ENCODE results near the gene TMEM271.
"Not testable (repeated sequence)": the region's sequence is repeated elsewhere in the genome, so short reads cannot be mapped to it uniquely, and the experiment has no call there.

The TMEM271 gene

DNA sequence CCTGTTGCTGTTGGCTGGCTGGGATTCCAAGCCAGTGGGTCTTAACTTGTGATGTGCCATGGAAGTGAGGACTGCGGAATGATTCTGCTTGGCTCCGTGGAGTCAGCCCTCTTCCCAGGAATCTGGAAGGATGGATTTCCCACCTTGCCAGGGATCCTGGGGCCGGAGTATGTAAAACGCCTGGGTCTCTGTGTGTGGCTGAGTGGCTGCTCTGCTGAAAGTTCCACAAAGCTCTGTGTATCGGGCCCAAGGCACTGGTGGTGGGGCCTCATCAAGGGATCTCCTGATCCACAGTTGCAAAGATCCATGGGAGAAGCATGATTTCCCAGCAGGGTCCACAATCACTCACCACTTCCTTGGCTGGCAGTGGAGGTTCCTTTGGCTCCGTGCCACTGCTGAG is 24.1 kb upstream of the TMEM271 start:
- Mint-ChIP-seq H3K27ac (no peak overlapping the region), H3K36me3 (ENCODE audit: low read depth) (no peaks in the 10 kb centered on the region), H3K9me3 (peaks cover 16% of the 10 kb centered on the region), H3K27me3 (ENCODE audit: low read depth) (no peaks in the 10 kb centered on the region), H3K4me1 (ENCODE audit: low read depth) (peaks cover 6% of the 10 kb centered on the region), H3K4me3 (no peak overlapping the region)
- DNase-seq (ENCODE audit: low spot score) = no peak

DNA sequence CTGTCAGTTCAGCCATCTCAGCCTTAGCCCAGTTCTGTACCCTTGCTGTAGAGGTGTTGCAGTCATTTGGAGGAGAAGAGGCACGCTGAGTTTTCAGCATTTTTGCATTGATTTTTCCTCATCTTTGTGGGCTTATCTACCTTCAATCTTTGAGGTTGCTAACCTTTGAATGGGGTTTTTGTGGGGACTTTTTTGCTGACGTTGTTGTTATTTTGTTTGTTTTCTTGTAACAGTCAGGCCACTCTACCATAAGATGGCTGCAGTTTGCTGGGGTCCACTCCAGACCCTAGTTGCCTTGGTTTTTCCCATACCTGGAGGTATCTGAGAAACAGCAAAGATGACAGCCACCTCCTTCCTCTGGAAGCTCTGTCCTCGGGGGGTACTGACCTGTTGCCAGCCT is 22.8 kb upstream of the TMEM271 start:
- peaks cover 2% of the 10 kb centered on the region for H3K36me3 Mint-ChIP-seq (ENCODE audit: low read depth)
- peaks cover 7% of the 10 kb centered on the region for H3K4me1 Mint-ChIP-seq (ENCODE audit: low read depth)
- no peak overlapping the region for H3K27ac Mint-ChIP-seq
- DNase-seq (ENCODE audit: low spot score) = no peak
- no peaks in the 10 kb centered on the region for H3K27me3 Mint-ChIP-seq (ENCODE audit: low read depth)
- no peak overlapping the region for H3K4me3 Mint-ChIP-seq
- H3K9me3 Mint-ChIP-seq = peaks cover 27% of the 10 kb centered on the region

DNA sequence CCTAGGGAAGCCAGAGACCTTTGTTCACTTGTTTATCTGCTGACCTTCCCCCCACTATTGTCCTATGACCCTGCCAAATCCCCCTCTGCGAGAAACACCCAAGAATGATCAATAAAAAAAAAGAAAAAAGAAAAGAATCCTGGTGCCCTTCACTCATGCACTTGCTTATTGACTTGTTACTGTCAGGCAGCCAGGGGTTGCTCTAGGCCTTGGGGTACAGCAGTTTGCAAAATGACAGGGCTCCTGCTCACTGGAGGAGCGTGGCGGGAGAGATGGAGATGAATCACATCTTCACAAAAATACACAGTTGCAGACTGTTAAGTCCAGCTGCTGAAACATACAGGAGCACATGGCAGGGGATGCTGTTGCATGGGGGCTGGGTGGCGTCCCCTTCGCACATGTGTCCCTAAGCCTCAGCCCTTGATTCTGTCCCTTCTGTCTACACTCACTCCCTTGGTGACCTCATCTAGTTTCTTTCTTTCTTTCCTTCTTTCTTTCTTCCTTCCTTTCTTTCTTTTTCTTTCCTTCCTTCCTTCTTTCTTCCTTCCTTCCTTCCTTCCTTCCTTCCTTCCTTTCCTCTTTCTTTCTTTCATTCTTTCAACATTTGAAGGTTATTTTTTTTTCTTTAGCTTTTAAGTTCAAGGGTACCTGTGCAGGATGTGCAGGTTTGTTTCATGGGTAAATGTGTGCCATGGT is 16.9 kb upstream of the TMEM271 start:
- no peak overlapping the region for H3K27ac Mint-ChIP-seq
- H3K4me1 Mint-ChIP-seq (ENCODE audit: low read depth) = peaks cover 4% of the 10 kb centered on the region
- H3K27me3 Mint-ChIP-seq (ENCODE audit: low read depth) = no peaks in the 10 kb centered on the region
- H3K36me3 Mint-ChIP-seq (ENCODE audit: low read depth) = peaks cover 2% of the 10 kb centered on the region
- no peak for DNase-seq (ENCODE audit: low spot score)
- H3K9me3 Mint-ChIP-seq = peaks cover 33% of the 10 kb centered on the region
- H3K4me3 Mint-ChIP-seq = no peak overlapping the region

DNA sequence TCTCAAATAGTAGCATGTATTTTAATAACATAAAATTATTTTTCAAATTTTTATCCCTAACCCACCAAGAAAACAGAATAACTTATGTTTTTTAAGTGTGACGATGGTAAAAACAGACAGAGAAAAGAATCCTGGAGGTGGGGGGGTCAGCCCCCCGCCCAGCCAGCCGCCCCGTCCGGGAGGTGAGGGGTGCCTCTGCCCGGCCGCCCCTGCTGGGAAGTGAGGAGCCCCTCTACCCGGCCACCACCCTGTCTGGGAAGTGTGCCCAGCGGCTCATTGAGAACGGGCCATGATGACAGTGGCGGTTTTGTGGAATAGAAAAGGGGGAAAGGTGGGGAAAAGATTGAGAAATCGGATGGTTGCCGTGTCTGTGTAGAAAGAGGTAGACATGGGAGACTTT is 16.1 kb upstream of the TMEM271 start:
- H3K27me3 Mint-ChIP-seq (ENCODE audit: low read depth); H3K4me1 Mint-ChIP-seq (ENCODE audit: low read depth): not testable (repeated sequence)

DNA sequence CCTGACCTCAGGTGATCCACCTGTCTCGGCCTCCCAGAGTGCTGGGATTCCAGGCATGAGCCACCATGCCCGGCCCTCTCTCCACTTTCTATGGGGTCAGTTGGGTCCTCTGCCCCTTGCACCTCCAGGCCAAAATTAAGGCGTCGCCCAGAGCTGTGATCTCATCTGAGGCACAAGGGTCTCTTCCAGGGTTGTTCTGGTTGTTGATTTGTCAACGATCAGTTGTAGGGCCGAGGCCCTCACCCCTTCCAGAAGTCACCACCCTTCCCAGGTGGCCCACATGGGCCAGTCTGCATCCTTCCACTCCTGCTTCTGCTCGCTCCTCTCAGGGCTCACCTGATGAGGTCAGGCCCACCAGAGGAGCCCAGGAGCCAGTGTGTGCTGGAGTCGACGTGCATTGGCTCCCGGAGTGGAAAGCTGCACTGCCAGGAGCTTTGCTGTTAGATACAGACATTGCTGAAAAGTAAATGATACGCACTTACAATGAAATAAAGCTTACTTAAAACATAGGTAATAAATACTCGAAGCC is 14.3 kb upstream of the TMEM271 start:
- H3K4me3 Mint-ChIP-seq = no peak overlapping the region
- no peak overlapping the region for H3K27ac Mint-ChIP-seq
- peaks cover 2% of the 10 kb centered on the region for H3K36me3 Mint-ChIP-seq (ENCODE audit: low read depth)
- peaks cover 4% of the 10 kb centered on the region for H3K4me1 Mint-ChIP-seq (ENCODE audit: low read depth)
- no peak for DNase-seq (ENCODE audit: low spot score)
- no peaks in the 10 kb centered on the region for H3K27me3 Mint-ChIP-seq (ENCODE audit: low read depth)
- peaks cover 34% of the 10 kb centered on the region for H3K9me3 Mint-ChIP-seq

More for the DNA sequence above, 16.1 kb upstream of the TMEM271 start:
- H3K9me3 Mint-ChIP-seq = peaks cover 33% of the 10 kb centered on the region
- not testable (repeated sequence) for DNase-seq (ENCODE audit: low spot score); H3K27ac Mint-ChIP-seq; H3K36me3 Mint-ChIP-seq (ENCODE audit: low read depth); H3K4me3 Mint-ChIP-seq

DNA sequence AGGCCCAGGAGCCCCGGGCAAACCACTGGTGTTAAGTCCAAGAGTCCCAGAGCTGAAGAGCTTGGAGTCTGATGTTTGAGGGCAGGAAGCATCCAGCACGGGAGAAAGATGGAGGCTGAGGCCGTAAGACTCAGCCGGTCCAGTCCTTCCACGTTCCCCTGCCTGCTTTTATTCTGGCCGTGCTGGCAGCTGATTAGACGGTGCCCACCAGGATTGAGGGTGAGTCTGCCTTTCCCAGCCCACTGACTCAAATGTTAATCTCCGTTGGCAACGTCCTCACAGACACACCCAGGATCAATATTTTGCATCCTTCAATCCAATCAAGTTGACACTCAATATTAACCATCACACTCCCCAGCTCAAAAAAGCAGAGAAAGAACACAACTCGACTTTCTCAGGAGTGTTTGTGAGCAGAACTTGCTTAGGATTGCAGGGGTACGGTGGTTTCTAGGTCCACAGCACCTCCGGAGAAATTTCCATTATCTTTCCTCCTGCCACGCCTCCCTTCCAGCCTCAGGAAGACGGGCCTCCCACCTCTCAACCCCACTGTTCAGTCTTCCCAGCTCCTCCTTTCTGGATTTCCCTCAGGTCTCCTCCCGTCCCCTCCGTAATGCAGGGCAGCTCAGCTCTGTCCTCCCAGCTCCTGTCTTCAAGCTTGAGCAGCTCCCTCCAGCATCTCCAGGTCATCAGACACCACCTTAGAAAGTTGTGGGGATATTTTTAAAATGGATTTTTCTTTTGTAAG is 13.3 kb upstream of the TMEM271 start:
- no peak overlapping the region for H3K27ac Mint-ChIP-seq
- no peaks in the 10 kb centered on the region for H3K27me3 Mint-ChIP-seq (ENCODE audit: low read depth)
- no peak overlapping the region for H3K4me3 Mint-ChIP-seq
- DNase-seq (ENCODE audit: low spot score) = no peak
- peaks cover 3% of the 10 kb centered on the region for H3K4me1 Mint-ChIP-seq (ENCODE audit: low read depth)
- H3K9me3 Mint-ChIP-seq = peaks cover 26% of the 10 kb centered on the region
- H3K36me3 Mint-ChIP-seq (ENCODE audit: low read depth) = peaks cover 2% of the 10 kb centered on the region

DNA sequence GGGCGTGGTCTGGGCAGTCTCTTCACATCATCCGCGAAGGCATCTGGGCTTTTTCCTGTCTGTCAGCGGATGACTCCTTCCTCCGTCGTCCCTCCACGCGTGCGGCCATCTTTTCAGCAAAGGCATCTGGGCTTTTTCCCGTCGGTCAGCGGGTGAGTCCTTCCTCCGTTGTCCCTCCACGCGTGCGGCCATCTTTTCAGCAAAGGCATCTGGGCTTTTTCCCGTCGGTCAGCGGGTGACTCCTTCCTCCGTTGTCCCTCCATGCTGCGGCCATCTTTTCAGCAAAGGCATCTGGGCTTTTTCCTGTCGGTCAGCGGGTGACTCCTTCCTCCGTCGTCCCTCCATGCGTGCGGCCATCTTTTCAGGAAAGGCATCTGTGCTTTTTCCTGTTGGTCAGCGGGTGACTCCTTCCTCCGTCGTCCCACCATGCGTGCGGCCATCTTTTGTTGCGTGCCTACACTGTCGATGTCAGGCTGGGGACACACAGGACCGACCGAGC is 12.3 kb upstream of the TMEM271 start:
- no peak for DNase-seq (ENCODE audit: low spot score)
- no peaks in the 10 kb centered on the region for H3K27me3 Mint-ChIP-seq (ENCODE audit: low read depth)
- H3K4me3 Mint-ChIP-seq = no peak overlapping the region
- H3K9me3 Mint-ChIP-seq = peaks cover 27% of the 10 kb centered on the region
- H3K4me1 Mint-ChIP-seq (ENCODE audit: low read depth) = no peaks in the 10 kb centered on the region
- no peaks in the 10 kb centered on the region for H3K36me3 Mint-ChIP-seq (ENCODE audit: low read depth)
- H3K27ac Mint-ChIP-seq = no peak overlapping the region

DNA sequence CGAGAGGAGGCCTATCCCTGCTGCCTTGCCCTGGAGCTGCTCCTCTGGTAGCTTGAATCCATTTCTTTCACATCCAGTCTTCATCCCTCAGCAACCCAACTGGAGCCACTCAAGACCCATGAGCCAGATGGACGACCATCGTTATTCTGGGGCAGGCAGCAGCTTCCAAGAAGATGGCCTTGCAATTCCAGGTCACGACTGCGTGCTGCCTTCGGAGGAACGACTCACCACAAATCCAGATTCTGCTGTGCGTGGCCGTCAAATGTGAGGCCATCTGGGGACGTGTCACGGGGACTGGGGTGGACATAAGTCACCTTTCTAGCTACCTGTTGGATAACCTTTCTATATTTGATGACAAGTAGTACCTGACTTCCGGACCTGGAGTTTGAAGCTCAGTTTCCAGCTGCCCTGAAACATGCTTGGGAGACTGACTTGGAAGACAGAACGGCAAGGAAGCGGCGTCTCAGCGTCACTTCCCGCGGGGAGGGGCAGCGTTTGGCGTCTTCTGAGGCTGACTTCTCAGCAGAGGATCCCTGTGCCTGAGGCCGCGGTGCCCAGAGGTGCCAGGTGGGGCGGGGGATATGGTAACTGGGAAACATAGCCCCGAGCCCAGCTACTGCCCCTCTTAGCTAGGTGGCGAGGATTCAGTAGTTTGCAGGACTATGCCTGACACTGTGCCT is 11.7 kb upstream of the TMEM271 start:
- DNase-seq (ENCODE audit: low spot score) = no peak
- no peaks in the 10 kb centered on the region for H3K27me3 Mint-ChIP-seq (ENCODE audit: low read depth)
- peaks cover 24% of the 10 kb centered on the region for H3K9me3 Mint-ChIP-seq
- H3K36me3 Mint-ChIP-seq (ENCODE audit: low read depth) = no peaks in the 10 kb centered on the region
- no peak overlapping the region for H3K27ac Mint-ChIP-seq
- no peak overlapping the region for H3K4me3 Mint-ChIP-seq
- no peaks in the 10 kb centered on the region for H3K4me1 Mint-ChIP-seq (ENCODE audit: low read depth)

DNA sequence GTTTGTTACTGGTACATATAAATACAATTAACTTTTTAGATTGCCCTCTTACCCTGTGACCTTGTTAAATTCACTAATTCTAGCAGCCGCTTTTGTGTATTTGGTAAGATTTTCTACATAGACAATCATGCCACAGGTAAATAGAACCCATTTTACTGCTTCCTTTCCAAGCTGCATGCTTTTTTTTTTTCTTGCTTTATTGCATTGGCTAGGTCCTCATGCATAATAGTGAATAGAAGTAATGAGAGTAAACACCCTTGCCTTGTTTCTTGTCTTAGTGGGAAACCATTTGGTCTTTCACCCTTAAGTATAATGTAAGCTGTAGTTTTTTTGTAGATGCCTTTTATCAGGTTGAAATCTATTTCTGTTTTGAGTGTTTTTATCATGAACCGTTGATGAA is 7.7 kb upstream of the TMEM271 start:
- peaks cover 23% of the 10 kb centered on the region for H3K9me3 Mint-ChIP-seq
- H3K36me3 Mint-ChIP-seq (ENCODE audit: low read depth) = no peaks in the 10 kb centered on the region
- H3K4me1 Mint-ChIP-seq (ENCODE audit: low read depth) = no peaks in the 10 kb centered on the region
- no peak for DNase-seq (ENCODE audit: low spot score)
- H3K4me3 Mint-ChIP-seq = no peak overlapping the region
- peaks cover 17% of the 10 kb centered on the region for H3K27me3 Mint-ChIP-seq (ENCODE audit: low read depth)
- H3K27ac Mint-ChIP-seq = no peak overlapping the region

DNA sequence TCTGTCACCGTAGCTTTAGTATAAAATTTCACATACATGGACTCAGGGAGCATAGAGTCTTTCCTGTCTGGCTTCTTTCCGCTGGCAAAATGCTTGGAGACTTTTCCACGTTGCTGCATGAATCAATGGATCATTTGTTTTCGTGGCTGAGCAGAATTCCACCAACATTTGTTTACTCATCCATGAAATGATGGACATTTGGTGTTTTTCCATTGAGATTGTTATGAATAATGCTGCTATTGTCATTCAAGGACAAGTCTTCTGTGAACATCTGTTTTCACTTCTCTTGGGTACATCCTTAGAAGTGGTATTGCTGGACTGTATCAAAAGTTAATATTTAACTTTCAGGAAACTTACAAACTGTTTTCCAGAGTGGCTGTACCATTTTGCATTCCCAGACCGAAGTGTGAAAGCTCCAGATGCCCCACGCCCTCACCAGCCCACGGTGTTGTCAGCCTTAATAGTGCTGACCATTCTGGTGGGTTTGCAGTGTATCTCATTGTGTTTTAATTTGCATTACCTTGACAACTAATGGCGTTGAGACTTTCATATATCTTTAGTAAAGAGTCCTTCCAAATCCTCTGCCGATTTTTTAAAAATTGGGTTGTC is 5.8 kb upstream of the TMEM271 start:
- H3K36me3 Mint-ChIP-seq (ENCODE audit: low read depth) = no peaks in the 10 kb centered on the region
- DNase-seq (ENCODE audit: low spot score) = no peak
- no peak overlapping the region for H3K27ac Mint-ChIP-seq
- peaks cover 35% of the 10 kb centered on the region for H3K27me3 Mint-ChIP-seq (ENCODE audit: low read depth)
- peaks cover 19% of the 10 kb centered on the region for H3K9me3 Mint-ChIP-seq
- no peak overlapping the region for H3K4me3 Mint-ChIP-seq
- H3K4me1 Mint-ChIP-seq (ENCODE audit: low read depth) = peaks cover 6% of the 10 kb centered on the region

DNA sequence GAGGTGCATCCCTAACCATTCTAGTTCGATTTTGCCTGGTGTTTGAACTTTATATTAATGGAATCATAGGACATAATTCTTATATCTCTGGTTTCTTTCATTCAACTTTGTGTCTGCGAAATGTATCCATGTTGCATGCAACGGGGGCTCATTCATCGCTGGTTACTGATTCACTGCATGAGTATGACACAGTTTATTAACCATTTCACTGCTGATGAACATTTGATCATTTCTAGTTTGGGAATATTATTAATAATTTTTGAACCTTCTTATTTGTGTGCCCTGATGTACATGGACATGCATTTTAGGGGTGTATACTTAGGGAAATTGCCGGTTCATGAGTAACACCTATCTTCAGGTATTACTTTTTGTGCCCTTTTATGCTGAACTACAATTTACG is 5.1 kb upstream of the TMEM271 start:
- Mint-ChIP-seq H3K9me3 (peaks cover 17% of the 10 kb centered on the region), H3K27ac (no peak overlapping the region), H3K4me3 (no peak overlapping the region), H3K27me3 (ENCODE audit: low read depth) (peaks cover 35% of the 10 kb centered on the region), H3K36me3 (ENCODE audit: low read depth) (no peaks in the 10 kb centered on the region), H3K4me1 (ENCODE audit: low read depth) (peaks cover 6% of the 10 kb centered on the region)
- DNase-seq (ENCODE audit: low spot score) = no peak

DNA sequence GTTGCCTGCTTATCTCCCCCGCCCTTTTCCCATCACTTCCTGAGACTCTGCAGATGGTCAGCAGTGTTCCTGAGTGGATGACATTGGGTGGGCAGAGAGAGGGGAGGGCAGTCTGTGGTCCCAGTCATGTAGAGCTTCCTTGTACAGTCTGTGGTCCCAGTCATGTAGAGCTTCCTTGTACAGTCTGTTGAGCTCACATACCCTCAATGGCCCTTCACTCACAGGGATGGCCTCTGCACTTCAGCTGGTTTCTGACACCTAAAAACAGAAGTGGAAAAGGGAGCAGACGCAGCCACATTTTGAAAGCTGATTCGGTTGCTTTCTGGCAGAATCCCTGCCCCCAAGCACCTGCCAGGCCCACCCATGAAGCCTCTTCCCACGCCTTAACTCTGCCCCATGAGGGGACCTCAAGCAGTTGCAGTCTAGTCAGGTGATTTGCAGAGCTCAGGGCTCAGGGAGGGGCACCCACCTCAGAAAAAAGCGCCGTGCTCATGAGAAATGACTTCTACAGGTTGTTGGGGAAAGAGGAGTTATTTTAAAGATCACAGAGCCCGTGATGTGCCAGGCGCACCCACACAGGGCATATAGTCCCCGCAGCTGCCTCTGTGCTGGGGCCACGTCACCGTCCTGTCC is 3.6 kb upstream of the TMEM271 start:
- no peak for DNase-seq (ENCODE audit: low spot score)
- H3K27me3 Mint-ChIP-seq (ENCODE audit: low read depth) = peaks cover 35% of the 10 kb centered on the region
- H3K27ac Mint-ChIP-seq = no peak overlapping the region
- no peaks in the 10 kb centered on the region for H3K36me3 Mint-ChIP-seq (ENCODE audit: low read depth)
- peaks cover 8% of the 10 kb centered on the region for H3K9me3 Mint-ChIP-seq
- H3K4me3 Mint-ChIP-seq = no peak overlapping the region
- H3K4me1 Mint-ChIP-seq (ENCODE audit: low read depth) = peaks cover 6% of the 10 kb centered on the region

Measured in T-helper 2 cell treated with Interferon-gamma antibody and Interleukin-4, amounts not matched to agents 5 μg/mL and 100 μg/mL, for 36 hours (primary cell).